Transverse colon (tissue), 4 donors: ENCODE measurements around the gene RHO. TPM values are rescaled to one million over a fixed set of nuclear protein-coding genes. Genes with fewer than 3 reads are reported as not detected.
"Not testable (repeated sequence)": the region's sequence is repeated elsewhere in the genome, so short reads cannot be mapped to it uniquely, and the experiment has no call there.

ENCODE experiments used
- DNase-seq: peaks from one replicate; pipeline ENCODE4 v3.0.0-alpha.2; 2019
- H3K27ac ChIP-seq, 4 donors: fragments of 200-600 bp; sonication (generic); 2 replicates each; pipeline ENCODE4 v1.5.1; 2016 to 2018; ENCODE audit warnings: inconsistent platforms in 4 of 4
- H3K27me3 ChIP-seq: fragments of 200-600 bp; sonication (generic); 2 replicates; pipeline ENCODE4 v1.5.1; 2017; ENCODE audit warnings: inconsistent platforms
- H3K36me3 ChIP-seq, 4 donors: fragments of 200-600 bp; sonication (generic); 2 replicates each; pipeline ENCODE4 v1.5.1; 2017 to 2019; ENCODE audit warnings: inconsistent platforms in 4 of 4
- H3K4me1 ChIP-seq, 4 donors: fragments of 200-600 bp; sonication (generic); 2 replicates each; pipeline ENCODE4 v1.5.1; 2017 to 2020; ENCODE audit warnings: inconsistent platforms in 4 of 4
- H3K4me3 ChIP-seq, 4 donors: fragments of 200-600 bp; sonication (generic); 1 replicate in 1 of 4; 2 replicates in 3 of 4; pipeline versions ENCODE4 v1.5.1 to v1.6.1; 2017 to 2019; ENCODE audit warnings: inconsistent platforms in 4 of 4
- H3K9me3 ChIP-seq, 2 donors: fragments of 200-600 bp; sonication (generic); 2 replicates each; pipeline ENCODE4 v1.5.1; 2017 to 2019; ENCODE audit warnings: inconsistent platforms in 2 of 2
- CTCF ChIP-seq, 5 experiments: fragments of 200-600 bp in 3 of 5; fragments of 450-650 bp in 2 of 5; sonication (generic) in 3 of 5; IDR thresholded peaks; 1 replicate in 2 of 5; 2 replicates in 3 of 5; pipeline ENCODE4 v1.5.1; 2016 to 2017; ENCODE audit warnings: antibody characterized with exemption in 5 of 5, inconsistent platforms in 3 of 5, mild to moderate bottlenecking in 2 of 5, moderate library complexity in 1 of 5
- EP300 ChIP-seq: sonication (generic); formaldehyde crosslinking; IDR thresholded peaks from one replicate; pipeline ENCODE4 v1.6.1; 2017; ENCODE audit warnings: antibody characterized with exemption, low read depth
- POLR2A ChIP-seq: fragments of 450-650 bp; IDR thresholded peaks from one replicate; pipeline ENCODE4 v1.6.1; 2016; ENCODE audit warnings: antibody characterized with exemption, mild to moderate bottlenecking, moderate library complexity
- POLR2AphosphoS5 ChIP-seq, 3 donors: sonication (generic); formaldehyde crosslinking; IDR thresholded peaks; one replicate each; pipeline ENCODE4 v1.6.1; 2016; ENCODE audit warnings: antibody characterized with exemption in 3 of 3
- WGBS, 2 donors: methylation state at CpG; one replicate each; pipeline ENCODE4 v1.1.5; 2018; ENCODE audit warnings: low coverage in 1 of 2; 5-methylcytosine and 5-hydroxymethylcytosine counted together
- in situ Hi-C, 4 donors: fragments of 200-750 bp; cut with MboI; loops; one replicate each; pipeline versions ENCODE4 v1.15.0 to v1.15.1; 2017; ENCODE audit warnings: low sequenced_read_pairs in 3 of 4, low pct_ligation_motif_present in 1 of 4, low pct_unique_long_range_greater_than_20kb in 1 of 4
- intact Hi-C: fragments of 100-400 bp; cut with DNase I; formaldehyde crosslinking; loops from one replicate; pipeline ENCODE4 v1.15.1; 2023; ENCODE audit warnings: low total_unique reads
- total RNA-seq, 4 donors: library from RNA; depleted of rRNA; stranded (reverse); fragments of >200 nt; gene quantifications; one replicate each; pipeline ENCODE4 v1.1.0, GENCODE V29; 2016

Gene RHO
- total RNA-seq, 4 donors from 2014 or later, result not detected

DNA sequence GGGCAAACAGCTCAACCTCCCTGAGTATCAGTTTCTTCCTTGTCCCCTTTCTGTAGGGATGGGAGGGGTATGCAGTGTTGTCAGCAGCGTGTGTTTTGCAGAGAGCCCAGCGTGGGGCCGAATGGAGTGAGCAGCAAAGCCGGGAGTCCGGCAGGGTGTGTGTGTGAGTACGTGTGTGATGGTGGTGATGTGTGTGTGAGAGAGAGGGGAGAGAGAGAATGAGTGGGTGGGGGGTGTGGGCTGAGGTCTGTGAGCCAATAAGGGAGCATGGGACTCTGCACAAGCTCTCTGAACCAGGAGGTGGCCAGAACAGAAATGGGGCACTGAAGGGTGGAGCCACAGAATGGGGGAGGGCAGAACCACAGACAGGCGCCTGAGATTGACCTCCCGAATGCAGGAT is 44.6 kb upstream of the RHO start:
- intact Hi-C loops, result no loop called here
- no peaks in the 10 kb centered on the region for H3K36me3 ChIP-seq
- no peaks in the 10 kb centered on the region for H3K27me3 ChIP-seq
- no peak overlapping the region for H3K27ac ChIP-seq
- H3K9me3 ChIP-seq, result no peaks in the 10 kb centered on the region
- peaks cover 0 to 12% (median 0%) of the 10 kb centered on the region in 4 donors for H3K4me1 ChIP-seq
- WGBS, 2 donors, result 93 to 100% methylated on average over 4 to 8 of the region's 8 CpGs
- H3K4me3 ChIP-seq, result no peak overlapping the region
- in situ Hi-C loops, result loop anchor here (25.0 kb wide), 3 partner anchors 153 to 453 kb away; no protein-coding TSS in a partner anchor
- no peak for DNase-seq
- TF ChIP-seq POLR2A (no peak), POLR2AphosphoS5 (IDR thresholded peaks at IDR 0.05) (no peak), EP300 (no peak), CTCF (IDR thresholded peaks at IDR 0.05) (no peak)

DNA sequence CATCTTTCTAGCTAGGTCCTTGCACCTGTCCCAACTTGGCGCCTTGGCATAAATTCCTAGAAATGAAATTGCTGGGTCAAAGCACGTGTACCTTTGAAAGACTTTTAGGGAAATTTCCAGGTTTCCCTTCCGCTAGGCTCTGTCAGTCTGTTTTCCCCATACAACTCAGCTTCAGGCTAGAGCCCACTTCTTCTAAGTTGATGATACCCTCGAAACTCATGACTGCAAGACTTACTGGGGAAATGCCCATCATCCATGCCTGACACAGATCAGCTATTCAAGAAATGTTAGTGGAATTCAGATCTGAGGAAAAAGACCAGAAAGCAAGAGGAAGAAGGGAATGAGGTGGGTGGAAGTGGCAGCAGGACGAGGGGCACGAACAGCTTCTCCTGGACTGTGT is 43.3 kb upstream of the RHO start:
- intact Hi-C loops, result not testable (repeated sequence)
- in situ Hi-C loops, result loop anchor here (25.0 kb wide), 3 partner anchors 152 to 452 kb away; no protein-coding TSS in a partner anchor

GRCh38 chr3:129485721-129486663 is 42.4 kb upstream of the RHO start:
- H3K27me3 ChIP-seq, result no peaks in the 10 kb centered on the region
- TF ChIP-seq CTCF (IDR thresholded peaks at IDR 0.05), result no peak
- TF ChIP-seq POLR2AphosphoS5 (IDR thresholded peaks at IDR 0.05), result peak in 2 of 3 donors; percentile 10 to 68
- no peak for TF ChIP-seq POLR2A
- TF ChIP-seq EP300, result no peak
- intact Hi-C loops (no loop called here), in situ Hi-C loops (loop anchor here (25.0 kb wide), 3 partner anchors 151 to 451 kb away; no protein-coding TSS in a partner anchor)
- DNase-seq, result peak; percentile 68
- no peak overlapping the region for H3K4me3 ChIP-seq
- H3K4me1 ChIP-seq, result peaks cover 0 to 18% (median 6%) of the 10 kb centered on the region in 4 donors
- 69 to 72% methylated on average over 3 to 11 of the region's 11 CpGs for WGBS, 2 donors
- no peaks in the 10 kb centered on the region for H3K9me3 ChIP-seq
- H3K27ac ChIP-seq, result peak overlapping the region; percentile 40 to 73 (median 61)
- no peaks in the 10 kb centered on the region for H3K36me3 ChIP-seq

More for the DNA sequence above, 43.3 kb upstream of the RHO start:
- DNase-seq, H3K36me3 ChIP-seq, H3K9me3 ChIP-seq, H3K27me3 ChIP-seq, H3K4me3 ChIP-seq: not testable (repeated sequence)
- 87 to 98% methylated on average over 6 of the region's 6 CpGs for WGBS, 2 donors
- Histone ChIP-seq H3K4me1 (peaks cover 0 to 12% (median 0%) of the 10 kb centered on the region in 4 donors), H3K27ac (peak overlapping the region; percentile 40 to 73 (median 54))

- TF ChIP-seq EP300, result no peak
- TF ChIP-seq POLR2A, result no peak
- TF ChIP-seq CTCF (IDR thresholded peaks at IDR 0.05), result no peak
- no peak for TF ChIP-seq POLR2AphosphoS5 (IDR thresholded peaks at IDR 0.05)
- Histone ChIP-seq H3K27me3 (no peaks in the 10 kb centered on the region), H3K4me3 (no peak overlapping the region), H3K36me3 (no peaks in the 10 kb centered on the region), H3K9me3 (no peaks in the 10 kb centered on the region), H3K4me1 (peaks cover 0 to 16% (median 6%) of the 10 kb centered on the region in 4 donors), H3K27ac (peak overlapping the region; percentile 32 to 73 (median 61))
- in situ Hi-C loops, result loop anchor here (25.0 kb wide), 3 partner anchors 151 to 451 kb away; no protein-coding TSS in a partner anchor
- WGBS, 2 donors, result 71 to 100% methylated on average over 1 to 2 of the region's 2 CpGs
- intact Hi-C loops, result no loop called here
- no peak for DNase-seq
These were observed 41.8 kb upstream of the RHO start for GRCh38 chr3:129486664-129487035.
